ENCODE measurements around the gene IER2.

IER2 gene

GRCh38 chr19:13150187-13150930 is at the start of gene IER2, which contains the start of gene STX10:
IER2 (plus strand) TSS chr19:13150411; CDS start chr19:13153187, 2,776 bp downstream.
STX10 (minus strand) TSS chr19:13150375; CDS start chr19:13150173, 202 bp downstream.
- DNase-seq = peak; percentile 96 to 98
- TF ChIP-seq GATA1 (IDR thresholded peaks at IDR 0.05; ENCODE audit: low read depth, low read length) (no peak), POLR2A (IDR thresholded peaks at IDR 0.05; ENCODE audit: low read length) (peak; percentile 90)

- DNase-seq = peak; percentile 63 to 76
- TF ChIP-seq GATA1 (IDR thresholded peaks at IDR 0.05; ENCODE audit: low read depth, low read length) (no peak), POLR2A (IDR thresholded peaks at IDR 0.05; ENCODE audit: low read length) (no peak)
Measured at GRCh38 chr19:13100841-13101589, 49.2 kb upstream of the IER2 start.

GRCh38 chr19:13101590-13102415 is 48.4 kb upstream of the IER2 start:
- peak; percentile 62 to 63 for DNase-seq
- TF ChIP-seq GATA1 (IDR thresholded peaks at IDR 0.05; ENCODE audit: low read depth, low read length) = no peak
- TF ChIP-seq POLR2A (IDR thresholded peaks at IDR 0.05; ENCODE audit: low read length) = no peak

GRCh38 chr19:13102416-13102665 is 47.9 kb upstream of the IER2 start:
- TF ChIP-seq GATA1 (IDR thresholded peaks at IDR 0.05; ENCODE audit: low read depth, low read length) (no peak), POLR2A (IDR thresholded peaks at IDR 0.05; ENCODE audit: low read length) (no peak)
- DNase-seq = no peak

GRCh38 chr19:13102666-13103580 is 47.3 kb upstream of the IER2 start, which contains the start of gene LYL1:
LYL1 (minus strand) TSS chr19:13102858; CDS start chr19:13101171, 1,687 bp downstream.
- peak; percentile 99 for DNase-seq
- peak; percentile 91 for TF ChIP-seq POLR2A (IDR thresholded peaks at IDR 0.05; ENCODE audit: low read length)
- TF ChIP-seq GATA1 (IDR thresholded peaks at IDR 0.05; ENCODE audit: low read depth, low read length) = peak; percentile 100

DNA sequence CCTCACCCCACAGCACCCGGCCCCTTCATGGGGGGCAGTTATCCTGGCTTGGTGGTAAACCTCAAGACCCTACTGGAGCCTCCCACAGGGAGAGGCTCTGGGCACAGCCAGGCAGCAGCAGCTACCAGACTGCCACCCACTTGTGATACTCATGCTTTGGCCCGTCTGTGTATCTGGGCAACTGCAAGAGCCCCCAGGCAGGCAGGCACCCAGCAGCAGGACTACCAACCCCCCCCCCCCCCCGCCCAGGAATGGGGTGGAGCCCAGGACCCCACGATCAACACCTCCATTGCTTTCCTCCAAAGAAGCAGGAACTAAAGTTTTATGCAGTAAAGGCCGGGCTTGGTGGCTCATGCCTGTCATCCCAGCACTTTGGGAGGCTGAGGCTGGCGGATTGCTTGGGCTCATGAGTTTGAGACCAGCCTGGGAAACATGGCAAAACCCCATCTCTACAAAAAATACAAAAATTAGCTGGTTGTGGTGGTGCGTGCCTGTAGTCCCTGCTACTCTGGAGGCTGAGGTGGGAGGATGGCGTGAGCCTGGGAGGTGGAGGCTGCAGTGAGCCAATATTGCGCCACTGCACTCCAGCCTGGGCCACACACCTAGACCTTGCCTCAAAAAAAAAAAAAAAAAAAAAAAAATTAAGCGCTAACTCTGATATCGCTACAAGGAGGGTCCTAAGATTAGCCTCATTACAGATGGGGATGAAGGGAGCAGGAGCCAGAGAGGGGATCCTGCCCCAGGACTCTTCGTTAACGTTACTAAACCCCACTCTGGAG is 46.4 kb upstream of the IER2 start:
- peak in 1 of 2 experiments; percentile 65 for DNase-seq
- no peak for TF ChIP-seq GATA1 (IDR thresholded peaks at IDR 0.05; ENCODE audit: low read depth, low read length)
- TF ChIP-seq POLR2A (IDR thresholded peaks at IDR 0.05; ENCODE audit: low read length) = no peak

DNA sequence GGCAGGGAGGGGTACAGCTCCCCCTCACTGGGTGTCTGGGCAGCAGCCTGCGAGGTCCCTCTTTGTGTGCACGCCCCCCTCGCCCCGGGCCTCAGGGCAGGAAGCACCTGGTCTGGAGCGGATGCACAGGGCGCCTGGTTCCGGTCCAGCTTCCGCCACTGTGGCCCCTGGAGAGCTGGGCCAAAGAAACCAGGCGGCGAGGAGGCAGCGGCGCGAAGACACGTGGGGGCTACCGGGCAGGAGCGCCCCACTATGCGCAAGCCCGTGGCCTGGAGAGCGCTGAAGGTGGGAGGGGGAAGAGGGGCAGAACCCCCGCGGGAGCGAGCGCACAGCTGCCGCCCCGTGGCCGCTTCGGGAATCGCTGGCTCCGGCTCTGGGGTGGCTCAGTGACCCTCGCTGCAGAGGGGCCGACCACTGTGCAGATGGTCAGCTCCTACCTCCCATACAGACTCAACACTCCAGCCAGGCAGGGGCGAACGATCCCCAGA is 45.8 kb upstream of the IER2 start:
- TF ChIP-seq GATA1 (IDR thresholded peaks at IDR 0.05; ENCODE audit: low read depth, low read length) (no peak), POLR2A (IDR thresholded peaks at IDR 0.05; ENCODE audit: low read length) (peak; percentile 52)
- peak; percentile 80 to 84 for DNase-seq

DNA sequence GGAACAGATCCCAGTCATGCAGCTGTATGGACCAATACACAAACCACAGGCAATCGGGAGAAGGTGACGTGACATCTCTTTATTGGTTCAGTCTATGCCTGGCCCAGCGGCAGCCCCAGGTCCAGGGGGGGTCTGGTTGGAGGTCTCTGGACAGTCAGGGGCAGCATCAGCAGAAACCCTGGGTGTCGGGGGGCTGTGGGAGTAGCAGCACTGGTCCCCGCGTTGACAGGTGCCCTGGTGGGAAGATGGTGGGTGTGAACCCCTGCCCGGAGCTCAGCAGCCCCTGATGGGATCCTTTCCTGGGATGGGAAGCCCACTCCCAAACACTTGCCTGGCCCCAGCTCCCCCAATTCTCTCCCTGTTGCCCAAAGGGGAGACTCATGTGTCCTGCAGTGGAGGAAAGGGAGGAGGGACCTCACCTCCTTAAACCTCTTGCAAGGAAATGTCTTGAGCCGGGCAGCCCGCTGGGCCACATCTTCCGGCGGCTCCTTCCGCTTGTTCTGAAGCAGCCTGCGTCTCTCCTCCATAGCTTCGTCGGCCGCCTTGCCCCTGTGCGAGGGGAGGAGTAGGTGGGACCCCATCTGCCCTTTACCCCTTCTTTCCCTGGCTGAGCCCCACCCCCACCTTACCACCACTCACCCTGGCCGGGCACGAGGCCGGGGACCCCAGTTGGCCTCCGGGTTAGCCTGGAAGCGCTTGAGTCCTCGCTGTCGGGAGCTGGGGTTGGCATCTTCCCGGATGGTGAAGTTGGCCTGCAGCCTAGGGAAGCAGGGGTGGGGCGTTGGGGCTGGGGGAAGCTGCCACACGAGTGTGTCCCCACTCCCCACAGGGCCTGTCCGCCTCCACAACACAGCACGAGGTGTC is 45.1 kb upstream of the IER2 start:
- no peak for DNase-seq
- peak; percentile 28 for TF ChIP-seq POLR2A (IDR thresholded peaks at IDR 0.05; ENCODE audit: low read length)
- TF ChIP-seq GATA1 (IDR thresholded peaks at IDR 0.05; ENCODE audit: low read depth, low read length) = no peak

- DNase-seq = no peak
- no peak for TF ChIP-seq GATA1 (IDR thresholded peaks at IDR 0.05; ENCODE audit: low read depth, low read length)
- TF ChIP-seq POLR2A (IDR thresholded peaks at IDR 0.05; ENCODE audit: low read length) = no peak
Measured at GRCh38 chr19:13109361-13110098, 40.7 kb upstream of the IER2 start.

GRCh38 chr19:13110099-13110610 is 40.1 kb upstream of the IER2 start:
- DNase-seq = no peak
- no peak for TF ChIP-seq GATA1 (IDR thresholded peaks at IDR 0.05; ENCODE audit: low read depth, low read length)
